Activated gamma-delta T cell treated with anti-CD3 and anti-CD28 coated beads, Interleukin-2, amount 50 U/mL, for 16 hours (primary cell): ENCODE data around the gene VPS26C.
A peak's percentile ranks its signal among the peaks of the same experiment; 100 is the strongest.
"Not testable (repeated sequence)": the region's sequence is repeated elsewhere in the genome, so short reads cannot be mapped to it uniquely, and the experiment has no call there.

Experiments
- DNase-seq: peaks from one replicate; pipeline ENCODE4 v3.0.0-alpha.2; 2020; ENCODE audit warnings: low read depth

VPS26C gene

DNA sequence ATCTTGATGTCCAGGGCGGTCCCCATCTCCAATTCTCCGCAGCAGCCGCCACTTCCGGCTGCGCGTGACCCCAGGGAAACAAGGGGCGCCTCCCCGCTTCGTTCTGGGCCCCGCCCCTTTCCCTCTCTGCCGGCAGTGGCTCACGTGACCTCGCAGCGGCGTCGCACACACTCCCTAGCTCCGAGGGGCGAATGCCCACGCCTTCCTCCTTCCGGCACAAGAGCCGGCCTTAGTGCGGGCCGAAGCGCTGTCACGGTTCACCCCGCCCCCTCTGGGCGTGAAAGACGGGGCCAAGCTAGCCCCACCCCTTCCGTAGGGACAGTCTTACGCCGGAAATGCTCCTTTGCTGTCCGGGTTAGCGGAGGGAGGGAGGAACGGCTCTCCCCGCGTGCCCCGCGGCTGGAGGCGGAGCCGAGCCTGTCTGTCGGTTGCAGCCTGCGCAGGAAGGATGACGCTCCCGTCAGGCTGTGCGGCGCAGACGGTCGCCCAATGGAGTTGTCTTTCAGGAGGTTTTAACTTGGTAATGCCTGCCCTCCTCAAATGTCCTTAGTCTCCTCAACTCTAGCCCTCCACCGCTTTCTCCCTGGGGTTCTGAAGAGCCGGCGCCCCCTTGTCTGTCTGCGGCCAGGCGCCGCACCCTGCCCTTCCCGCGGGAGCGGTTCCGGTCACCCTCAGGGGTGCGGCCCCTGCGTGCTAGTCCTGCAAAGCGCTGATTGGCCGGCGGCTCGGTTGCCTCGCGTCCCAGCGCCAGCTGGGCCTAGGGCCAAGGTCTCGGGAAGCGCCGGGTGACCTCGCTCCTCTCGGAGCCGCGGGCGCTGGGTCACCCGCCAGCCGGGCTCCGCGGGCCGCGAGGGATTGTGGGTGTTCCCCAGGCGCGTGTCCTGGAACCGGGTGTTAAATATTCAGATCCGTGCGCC, at the start of gene VPS26C:
Gene VPS26C (minus strand): TSS at position 66 of the 917 bp plus-strand sequence. CDS start 40 bp downstream, at position 26.
- DNase-seq = peak; percentile 97

DNA sequence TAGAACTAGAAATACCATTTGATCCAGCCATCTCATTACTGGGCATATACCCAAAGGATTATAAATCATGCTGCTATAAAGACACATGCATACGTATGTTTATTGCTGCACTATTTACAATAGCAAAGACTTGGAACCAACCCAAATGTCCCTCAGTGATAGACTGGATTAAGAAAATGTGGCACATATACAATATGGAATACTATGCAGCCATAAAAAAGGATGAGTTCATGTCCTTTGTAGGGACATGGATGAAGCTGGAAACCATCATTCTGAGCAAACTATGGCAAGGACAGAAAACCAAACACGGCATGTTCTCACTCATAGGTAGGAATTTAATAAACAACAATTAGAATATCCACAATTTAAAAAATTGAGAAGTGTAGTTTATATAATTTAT, 48.9 kb upstream of the VPS26C start:
- DNase-seq = not testable (repeated sequence)

DNA sequence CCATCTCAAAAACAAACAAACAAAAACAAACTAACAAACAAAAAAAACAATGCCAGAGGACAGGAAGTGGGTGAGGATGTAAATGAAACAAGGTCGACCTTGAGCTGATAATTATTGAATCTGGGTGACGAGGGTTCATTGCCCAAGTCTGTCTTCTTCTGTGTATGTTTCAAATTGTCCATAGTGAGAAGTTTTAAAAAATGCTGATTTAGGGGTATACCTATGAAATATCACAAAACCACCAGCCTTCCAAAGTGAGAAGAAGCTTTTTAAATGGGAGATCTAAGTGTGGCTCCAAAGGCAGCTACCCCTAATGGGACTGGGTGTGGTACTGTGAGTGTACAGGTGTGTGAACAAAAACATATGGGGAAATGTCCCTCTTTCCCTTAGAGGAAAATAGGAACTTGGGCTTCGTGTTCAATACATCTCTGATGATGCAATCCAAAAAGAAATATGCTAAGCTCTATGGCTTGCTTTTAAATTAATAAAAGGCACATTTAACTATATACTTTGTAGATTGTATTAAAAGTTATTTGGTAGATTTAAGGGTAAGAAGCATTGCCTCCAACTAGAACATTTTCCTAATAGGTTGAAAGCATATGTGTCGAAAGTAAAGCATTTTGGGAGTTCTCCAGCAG, 33.1 kb upstream of the VPS26C start:
- DNase-seq = no peak

DNA sequence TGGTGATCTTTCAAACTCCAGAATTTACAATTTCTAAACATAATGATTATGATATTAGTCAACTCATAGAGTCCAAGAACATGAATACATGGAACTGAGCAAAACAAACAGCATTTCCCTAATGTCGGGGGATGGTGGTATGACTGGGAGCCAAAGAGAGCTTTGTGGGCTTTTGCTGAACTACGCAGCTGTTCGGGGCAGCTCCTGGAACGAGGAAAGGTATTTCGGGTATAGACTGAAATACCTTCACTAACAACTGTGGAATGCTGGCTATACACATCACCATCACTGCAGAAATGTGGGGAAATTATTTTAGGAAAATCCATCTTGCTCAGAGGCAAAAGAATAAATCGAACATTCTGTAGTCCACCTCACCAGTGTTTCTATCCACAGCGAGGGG, 30.2 kb upstream of the VPS26C start:
- DNase-seq = no peak

DNA sequence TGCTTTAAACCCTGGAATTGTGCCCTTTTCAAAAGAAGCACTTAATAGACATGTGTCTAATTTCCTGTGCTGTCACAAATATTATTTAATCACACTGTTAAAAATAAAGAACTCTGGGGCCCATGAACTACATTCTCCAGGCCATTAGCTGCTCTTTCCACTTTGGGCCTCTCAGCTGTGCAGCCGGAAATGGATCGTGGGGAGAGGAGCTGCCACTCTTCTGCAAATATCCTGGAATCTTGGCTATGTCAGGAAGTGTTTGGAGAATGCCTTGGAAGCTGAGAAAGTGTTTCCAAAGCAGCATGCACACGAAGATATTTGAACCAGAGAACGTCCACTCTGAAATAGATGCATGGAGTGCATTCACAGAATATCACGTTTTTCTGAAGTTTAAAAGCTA, 27.5 kb upstream of the VPS26C start:
- DNase-seq = no peak

DNA sequence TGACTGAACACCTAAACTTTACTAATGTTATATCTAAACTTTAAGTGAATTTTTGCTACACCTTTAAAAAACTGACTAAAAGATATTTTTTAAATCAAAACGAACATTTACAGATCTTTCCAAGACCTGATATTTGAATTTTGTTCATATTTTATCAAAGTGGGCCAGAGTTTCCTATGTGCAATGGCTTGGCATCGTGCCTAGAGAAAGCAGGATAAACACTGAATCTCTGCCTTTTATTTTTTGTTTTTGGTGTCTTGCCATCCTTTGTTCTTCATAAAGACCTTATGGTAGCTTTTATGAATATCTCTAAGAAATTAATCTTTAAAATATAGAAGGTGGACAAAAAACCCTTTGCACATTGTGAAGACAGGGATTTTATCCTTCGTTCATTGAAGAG, 25.8 kb upstream of the VPS26C start:
- no peak for DNase-seq

DNA sequence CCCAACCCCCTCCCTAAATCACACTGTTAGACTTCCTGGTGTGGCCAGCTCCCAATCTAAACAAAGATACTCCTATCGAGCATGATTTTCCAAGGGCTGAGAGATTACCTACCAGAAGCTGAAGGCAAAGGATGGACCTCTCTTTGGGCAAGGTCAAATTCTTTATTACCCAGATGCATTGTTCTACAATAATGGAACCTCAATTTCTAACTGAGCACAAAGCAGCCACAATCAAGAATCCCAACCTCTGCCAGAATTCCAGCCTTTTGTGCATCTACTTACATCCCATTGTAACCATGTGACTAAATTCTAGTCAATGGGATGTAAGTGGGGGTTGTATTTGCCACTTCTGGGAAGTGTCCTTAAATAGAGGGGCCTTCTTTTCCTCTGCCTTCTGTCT, 24.9 kb upstream of the VPS26C start:
- DNase-seq = no peak

DNA sequence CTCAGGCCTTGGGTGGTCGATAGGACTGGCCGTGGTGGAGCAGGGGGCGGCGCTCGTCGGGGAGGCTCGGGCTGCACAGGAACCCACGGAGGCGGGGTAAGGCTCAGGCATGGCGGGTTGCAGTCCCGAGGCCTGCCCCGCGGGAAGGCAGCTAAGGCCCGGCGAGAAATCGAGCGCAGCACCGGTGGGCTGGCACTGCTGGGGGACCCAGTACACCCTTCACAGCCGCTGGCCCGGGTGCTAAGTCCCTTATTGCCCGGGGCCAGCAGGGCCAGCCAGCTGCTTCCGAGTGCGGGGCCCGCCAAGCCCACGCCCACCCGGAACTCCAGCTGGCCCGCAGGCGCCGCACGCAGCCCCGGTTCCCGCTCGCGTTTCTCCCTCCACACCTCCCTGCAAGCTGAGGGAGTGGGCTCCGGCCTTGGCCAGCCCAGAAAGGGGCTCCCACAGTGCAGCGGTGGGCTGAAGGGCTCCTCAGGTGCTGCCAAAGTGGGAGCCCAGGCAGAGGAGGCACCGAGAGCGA, 16.1 kb upstream of the VPS26C start:
- not testable (repeated sequence) for DNase-seq

DNA sequence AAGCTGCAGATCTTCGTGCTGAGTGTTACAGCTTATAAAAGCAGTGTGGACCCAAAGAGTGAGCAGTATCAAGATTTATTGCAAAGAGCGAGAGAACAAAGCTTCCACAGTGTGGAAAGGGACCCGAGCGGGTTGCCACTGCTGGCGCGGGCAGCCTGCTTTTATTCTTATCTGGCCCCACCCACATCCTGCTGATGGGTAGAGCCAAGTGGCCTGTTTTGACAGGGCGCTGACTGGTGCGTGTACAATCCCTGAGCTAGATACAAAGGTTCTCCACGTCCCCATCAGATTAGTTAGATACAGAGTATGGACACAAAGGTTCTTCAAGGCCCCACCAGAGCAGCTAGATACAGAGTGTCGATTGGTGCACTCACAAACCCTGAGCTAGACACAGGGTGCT, 15.5 kb upstream of the VPS26C start:
- DNase-seq = not testable (repeated sequence)

DNA sequence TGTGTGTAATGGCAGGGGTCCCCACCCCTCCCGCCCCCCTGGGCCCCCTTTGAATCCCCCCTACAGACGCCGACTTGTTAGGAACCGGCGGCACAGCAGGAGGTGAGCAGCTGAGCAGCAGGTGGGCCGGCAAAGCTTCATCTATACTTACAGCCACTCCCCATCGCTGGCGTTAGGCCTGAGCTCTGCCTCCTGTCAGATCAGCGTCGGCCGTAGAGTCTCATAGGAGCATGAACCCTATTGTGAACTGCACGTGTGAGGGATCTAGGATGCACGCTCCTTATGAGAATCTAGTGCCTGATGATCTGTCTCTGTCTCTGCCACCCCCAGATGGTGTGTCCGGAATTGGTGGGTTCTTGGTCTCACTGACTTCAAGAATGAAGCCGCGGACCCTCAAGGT, 14.9 kb upstream of the VPS26C start:
- no peak for DNase-seq

DNA sequence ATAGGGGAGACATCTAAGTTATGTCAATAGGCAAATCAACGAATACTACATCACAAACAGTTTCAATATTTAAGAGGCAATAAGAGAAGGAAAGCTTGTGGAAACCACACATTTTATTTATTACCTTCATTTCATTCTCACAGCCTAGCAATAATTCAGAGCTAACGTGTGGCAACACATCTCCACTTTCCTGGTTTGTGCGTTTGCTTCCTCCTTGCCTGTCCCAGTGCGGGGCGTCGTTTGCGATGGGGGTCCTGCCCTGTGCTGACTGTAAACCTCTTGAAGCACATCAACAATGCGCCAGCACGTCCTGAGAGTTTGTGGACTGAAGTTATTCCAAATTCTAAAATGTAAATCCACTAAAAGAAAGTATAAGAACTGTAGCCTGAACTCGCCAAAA, 14.4 kb upstream of the VPS26C start:
- no peak for DNase-seq

DNA sequence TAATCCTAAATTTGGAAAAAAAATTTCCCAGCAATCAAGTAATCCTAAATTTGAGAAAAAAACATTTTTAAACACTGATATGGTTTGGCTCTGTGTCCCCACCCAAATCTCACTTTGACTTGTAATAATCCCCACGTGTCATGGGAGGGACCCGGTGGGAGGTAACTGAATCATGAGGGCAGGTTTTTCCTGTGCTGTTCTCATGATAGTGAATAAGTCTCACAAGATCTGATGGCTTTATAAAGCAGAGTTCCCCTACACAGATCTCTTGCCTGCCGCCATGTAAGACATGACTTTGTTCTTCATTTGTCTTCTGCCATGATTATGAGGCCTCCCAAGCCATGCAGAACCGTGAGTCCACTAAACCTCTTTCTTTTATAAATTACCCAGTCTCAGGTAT, 12.1 kb upstream of the VPS26C start:
- DNase-seq = not testable (repeated sequence)

DNA sequence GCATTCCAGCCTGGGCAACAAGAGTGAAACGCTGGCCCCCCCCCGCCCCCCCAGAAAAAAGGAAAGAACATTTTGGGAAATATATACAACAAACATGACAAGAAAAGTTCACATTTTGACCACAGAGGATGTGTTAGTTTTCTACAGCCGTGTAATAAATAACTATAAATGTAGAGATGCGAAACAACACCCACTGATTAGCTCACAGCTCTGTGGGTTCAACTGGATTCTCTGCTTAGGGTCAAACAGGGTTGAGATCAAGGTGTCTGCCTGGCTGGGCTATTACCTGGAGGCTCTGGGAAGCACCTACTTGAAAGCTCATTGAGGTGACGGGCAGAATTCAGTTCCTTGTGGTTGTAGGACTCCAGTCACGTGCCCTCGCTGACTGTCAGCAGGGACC, 11.1 kb upstream of the VPS26C start:
- no peak for DNase-seq

DNA sequence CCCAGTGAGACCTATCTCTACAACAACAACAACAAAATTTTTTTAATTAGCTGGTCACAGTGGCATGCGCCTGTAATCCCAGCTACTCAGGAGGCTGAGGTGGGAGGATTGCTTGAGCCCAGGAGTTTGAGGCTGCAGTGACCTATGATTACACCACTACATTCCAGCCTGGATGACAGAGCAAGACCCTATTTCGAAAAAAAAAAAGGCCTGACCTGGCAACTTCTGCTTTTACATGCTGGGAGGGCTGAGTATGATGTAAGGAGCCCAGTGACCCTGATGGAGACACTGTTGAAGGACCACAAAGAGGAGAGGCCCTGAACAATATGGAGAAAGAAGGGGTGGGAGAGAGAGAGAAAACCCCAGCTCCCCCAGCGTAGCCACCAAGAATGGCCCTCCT, 9.2 kb upstream of the VPS26C start:
- DNase-seq = no peak

DNA sequence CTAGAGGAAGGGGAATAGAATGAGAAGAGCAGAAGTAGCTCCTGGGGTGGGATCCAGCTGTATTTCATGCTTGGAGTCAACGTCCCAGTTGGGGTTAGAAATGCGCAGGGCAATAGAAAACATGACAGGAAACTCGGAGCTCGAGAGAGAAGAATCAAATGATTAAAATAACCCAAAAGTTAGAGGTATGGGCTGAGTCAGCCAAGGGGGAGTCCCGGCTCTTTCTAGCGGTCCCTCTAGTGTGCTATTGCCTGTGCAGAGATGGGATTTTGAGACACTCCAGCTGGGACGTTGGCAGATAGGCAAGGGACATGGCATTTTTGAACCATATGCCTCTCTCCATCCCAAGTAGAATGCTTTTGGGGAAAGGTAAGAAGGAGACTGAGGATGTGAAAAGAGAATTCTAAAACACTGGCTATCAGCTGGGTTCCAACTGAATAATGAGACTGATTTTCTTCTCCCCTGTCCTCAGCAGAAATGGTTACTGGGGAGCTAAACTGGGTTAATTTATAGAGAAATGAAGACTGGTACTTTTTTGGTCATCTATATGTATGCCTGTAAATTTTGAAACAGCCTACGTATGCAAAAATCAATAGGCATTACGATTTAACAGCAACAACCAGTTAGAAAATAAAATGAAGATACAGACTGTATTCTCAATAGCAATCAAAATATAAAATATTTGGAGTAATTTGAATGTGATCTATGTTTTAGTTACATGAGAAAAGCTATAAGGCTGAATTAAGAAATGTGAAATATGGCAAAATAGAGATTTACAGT, 7.0 kb upstream of the VPS26C start:
- DNase-seq = no peak

DNA sequence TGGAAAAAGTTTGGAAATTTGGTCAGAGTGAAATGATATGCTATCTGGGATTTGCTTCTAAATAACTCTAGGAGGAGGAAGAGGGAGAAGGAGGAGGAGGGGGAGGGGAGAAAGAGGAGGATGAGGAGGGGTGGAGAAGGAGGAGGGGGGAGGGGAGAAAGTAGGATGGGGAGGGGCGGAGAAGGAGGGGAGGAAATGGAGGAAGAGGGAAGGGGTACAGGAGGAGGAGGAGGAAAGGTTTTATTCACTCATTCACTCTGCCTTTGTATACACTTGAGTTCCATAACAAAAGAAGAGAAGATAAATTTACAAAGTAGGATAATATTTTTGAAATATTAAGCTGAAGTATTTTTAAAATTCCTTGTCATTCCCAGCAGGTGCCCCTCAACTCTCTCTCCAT, 6.3 kb upstream of the VPS26C start:
- DNase-seq = no peak

DNA sequence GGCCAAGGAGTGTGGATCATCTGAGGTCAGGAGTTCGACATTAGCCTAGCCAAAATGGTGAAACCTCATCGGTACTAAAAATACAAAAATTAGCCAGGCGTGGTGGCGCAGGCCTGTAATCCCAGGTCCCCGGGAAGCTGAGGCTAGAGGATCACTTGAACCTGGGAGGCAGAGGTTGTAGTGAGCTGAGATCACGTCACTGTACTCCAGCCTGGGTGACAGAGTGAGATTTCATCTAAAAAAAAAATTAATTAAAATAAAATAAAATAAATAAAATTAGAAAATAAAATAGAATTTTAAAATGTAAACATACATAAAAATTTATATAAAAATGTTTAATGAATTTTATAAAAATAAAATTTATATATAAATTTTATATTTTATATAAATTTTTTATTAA, 5.8 kb upstream of the VPS26C start:
- DNase-seq = no peak

DNA sequence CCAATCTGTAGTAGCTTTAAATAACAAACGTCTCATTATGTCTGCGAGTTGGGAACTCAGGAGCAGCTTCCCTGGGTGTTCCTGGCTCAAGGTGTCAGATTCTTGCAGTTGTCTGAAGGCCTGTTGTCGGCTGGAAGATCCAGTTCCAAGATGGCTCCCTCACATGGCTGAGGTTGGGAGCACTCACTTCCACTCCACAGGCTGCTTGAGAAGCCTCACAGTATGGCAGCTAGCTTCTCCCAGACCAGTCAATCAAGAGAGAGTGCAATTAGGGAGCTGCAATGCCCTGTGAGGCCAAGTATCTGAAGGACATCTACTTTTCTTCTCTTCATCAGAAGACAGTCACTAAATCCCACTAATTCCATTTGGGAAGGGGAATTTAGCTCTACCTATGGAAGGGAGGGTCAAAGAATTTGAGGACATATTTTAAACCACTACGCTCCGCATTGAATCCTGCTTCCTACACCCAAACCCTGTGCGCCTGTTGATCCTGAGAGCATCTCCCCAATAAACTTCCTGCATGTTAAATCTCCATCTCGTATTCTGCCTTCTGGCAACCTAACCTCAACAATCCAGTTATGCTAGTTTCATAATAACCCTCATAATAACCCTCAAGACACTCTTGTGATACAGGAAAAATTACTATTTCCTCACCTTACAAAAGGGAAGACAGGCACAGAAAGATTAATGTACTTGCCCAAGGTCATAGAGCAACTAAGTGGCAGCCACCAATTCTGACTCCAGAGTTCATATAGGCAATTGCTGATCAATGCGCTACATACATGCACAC, 3.6 kb upstream of the VPS26C start:
- no peak for DNase-seq

DNA sequence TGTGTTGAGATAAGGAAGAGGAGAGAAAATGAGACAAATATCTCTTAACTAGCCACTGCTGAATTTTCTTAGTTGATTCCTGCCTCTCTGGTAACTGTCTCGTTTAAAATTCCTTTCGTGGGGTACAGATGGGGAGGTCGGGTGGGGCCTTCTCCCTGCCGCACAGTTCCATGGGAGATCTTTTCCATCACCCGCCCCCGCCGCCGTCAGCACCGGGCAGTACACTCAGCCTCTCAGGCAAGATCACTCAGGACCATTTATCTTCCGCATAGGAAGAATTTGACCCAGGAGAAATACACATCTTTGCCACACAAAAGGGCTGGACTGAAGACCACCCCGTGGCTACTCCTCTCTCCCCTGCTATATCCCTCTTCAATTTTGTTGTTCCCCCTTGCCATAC, 2.3 kb upstream of the VPS26C start:
- DNase-seq = no peak

DNA sequence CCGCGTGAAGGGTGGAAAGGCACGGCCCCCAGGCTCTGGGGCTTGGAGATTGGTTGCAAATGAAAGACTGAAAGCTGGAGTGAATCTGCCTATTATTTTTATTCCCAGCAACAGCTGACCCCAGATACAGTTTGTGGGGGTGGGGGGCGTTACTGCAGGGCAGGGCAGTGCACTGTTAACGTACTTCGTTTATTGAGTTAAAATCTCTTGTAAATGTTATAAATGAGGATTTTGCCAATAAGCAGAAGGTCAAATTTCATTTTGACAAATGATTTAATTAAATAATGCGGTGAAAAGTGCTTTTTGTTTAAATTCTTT, 1.0 kb upstream of the VPS26C start:
- no peak for DNase-seq

DNA sequence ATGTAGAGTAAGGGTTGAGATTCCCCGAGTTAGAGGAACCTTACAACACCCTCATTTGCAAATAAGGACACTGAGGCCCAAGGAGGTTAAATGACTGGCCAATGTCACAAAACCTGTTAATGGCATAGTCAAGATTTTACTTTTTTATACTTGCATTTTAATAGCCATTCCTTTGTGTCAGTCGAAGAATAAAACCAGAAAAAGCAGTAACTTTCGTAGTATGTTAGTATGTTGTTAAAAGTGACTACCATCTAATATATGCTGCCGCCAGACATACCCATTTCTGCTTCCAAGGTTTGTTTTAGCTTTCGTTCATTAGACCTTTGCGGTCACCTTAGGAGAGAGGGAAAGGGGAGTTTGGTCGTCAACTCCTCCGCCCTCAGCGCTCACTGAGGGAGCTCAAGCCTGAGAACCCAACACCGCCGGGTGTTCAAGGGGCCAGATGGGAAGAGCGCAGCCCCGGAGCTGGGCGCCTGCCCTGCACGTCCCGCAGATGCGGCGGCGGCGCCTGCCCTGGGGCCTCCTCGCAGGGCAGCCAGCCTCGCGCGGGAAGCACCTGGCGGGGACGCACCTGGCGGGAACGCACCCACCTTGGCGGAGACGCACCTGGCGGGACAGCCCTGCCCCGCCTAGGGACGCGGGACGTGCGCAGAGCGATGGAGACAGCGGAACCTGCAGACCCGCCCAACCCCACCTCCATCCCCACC, 466 bp downstream of the VPS26C start:
- no peak for DNase-seq
